Ovary (tissue), 9 donors: ENCODE measurements around the gene MSLN. TPM values are rescaled to one million over a fixed set of nuclear protein-coding genes. Genes with fewer than 3 reads are reported as not detected.

ENCODE experiments used
- DNase-seq, 5 donors: peaks; one replicate each; pipeline ENCODE4 v3.0.0-alpha.2; 2019 to 2020
- H3K27ac ChIP-seq, 2 donors: fragments of 200-600 bp; one replicate each; pipeline versions ENCODE4 v1.5.1 to v1.8.0; 2019 to 2022
- H3K27me3 ChIP-seq: fragments of 200-600 bp; one replicate; pipeline ENCODE4 v1.8.0; 2022
- H3K36me3 ChIP-seq: fragments of 200-600 bp; sonication (generic); one replicate; pipeline ENCODE4 v1.5.1; 2019
- H3K4me1 ChIP-seq: one replicate; pipeline ENCODE4 v1.8.1; 2013; ENCODE audit warnings: mild to moderate bottlenecking, moderate library complexity; ENCODE audit not compliant: insufficient read depth
- H3K4me3 ChIP-seq: fragments of 200-600 bp; sonication (generic); one replicate; pipeline ENCODE4 v1.5.1; 2017
- H3K9me3 ChIP-seq, 2 donors: fragments of 200-600 bp in 1 of 2; sonication (generic) in 1 of 2; one replicate each; pipeline versions ENCODE4 v1.5.1 to v1.8.1; 2013 to 2019; ENCODE audit warnings: mild to moderate bottlenecking in 1 of 2, moderate library complexity in 1 of 2
- CTCF ChIP-seq, 3 donors: fragments of 450-650 bp in 2 of 3; fragments of 200-600 bp in 1 of 3; IDR thresholded peaks; one replicate each; pipeline versions ENCODE4 v1.5.1 to v1.8.0; 2016 to 2022; ENCODE audit warnings: antibody characterized with exemption in 3 of 3, mild to moderate bottlenecking in 1 of 3
- EP300 ChIP-seq: sonication (generic); formaldehyde crosslinking; IDR thresholded peaks from one replicate; pipeline ENCODE4 v1.6.1; 2017; ENCODE audit warnings: antibody characterized with exemption
- POLR2A ChIP-seq: fragments of 450-650 bp; IDR thresholded peaks from one replicate; pipeline ENCODE4 v1.6.1; 2017; ENCODE audit warnings: antibody characterized with exemption, mild to moderate bottlenecking, moderate library complexity
- WGBS, 3 donors: extraction: QIAGEN DNeasy Blood & Tissue Kit in 1 of 3; methylation state at CpG; one replicate each; pipeline versions ENCODE4 v1.1.5 to v1.1.7; 2013 to 2017; 5-methylcytosine and 5-hydroxymethylcytosine counted together
- intact Hi-C, 4 donors: fragments of 100-400 bp; cut with DNase I; formaldehyde crosslinking; loops; one replicate each; pipeline versions ENCODE4 v1.11.0 to v1.15.1; 2022 to 2023
- polyA plus RNA-seq, 2 donors: library from polyadenylated mRNA; stranded (reverse); fragments of 200-250 nt in 1 of 2; fragments of 350-450 nt in 1 of 2; fragmentation: Illumina TruSeq in 1 of 2; extraction: RNeasy Lipid Tissue Mini Kit (QIAGEN cat#74804) in 1 of 2; gene quantifications; one replicate each; pipeline ENCODE4 v1.2.3, GENCODE V29; 2013 to 2014
- total RNA-seq, 7 donors: library from RNA; depleted of rRNA in 2 of 7; stranded (reverse); fragments of >200 nt in 2 of 7; fragmentation: NEBNext Ultra II Directional in 3 of 7; extraction: Animal tissue kit (Norgen Biotek cat#: 25700) in 3 of 7; gene quantifications; one replicate each; pipeline versions ENCODE4 v1.1.0 to v1.2.4, GENCODE V29; 2016 to 2023
- donor health status: DM: no; HTN: no; CAD: no; lungs with moderate emphysema.
- donor health status: DM: no; HTN: no; CAD: no.
- donor health status: Bipolar disorder and iron deficiency.
- donor health status: DM: yes; HTN: yes; CAD: no.
- donor health status: DM: no; HTN: no; CAD: no.
- donor health status: DM: yes; HTN: yes; CAD: no.

MSLN gene
- total and polyA plus RNA-seq, 9 donors = 0.40 to 314 (median 6.1) TPM

- intact Hi-C loops = no loop called here
- peaks cover 15% of the 10 kb centered on the region for H3K27me3 ChIP-seq
- DNase-seq = peak in 1 of 5 donors; percentile 41
Observed at GRCh38 chr16:728131-728889, 32.2 kb upstream of the MSLN start.

GRCh38 chr16:728890-729744, 31.4 kb upstream of the MSLN start:
- no peaks in the 10 kb centered on the region for H3K36me3 ChIP-seq
- H3K27ac ChIP-seq = no peak overlapping the region
- 43 to 63% (median 58%) methylated on average over 40 to 55 of the region's 55 CpGs for WGBS, 3 donors
- intact Hi-C loops = no loop called here
- TF ChIP-seq POLR2A = no peak
- TF ChIP-seq EP300 = no peak
- no peak for TF ChIP-seq CTCF (IDR thresholded peaks at IDR 0.05)
- H3K4me3 ChIP-seq = no peak overlapping the region
- no peak for DNase-seq
- H3K27me3 ChIP-seq = peaks cover 15% of the 10 kb centered on the region
- peaks cover 9% of the 10 kb centered on the region for H3K4me1 ChIP-seq
- H3K9me3 ChIP-seq = no peaks in the 10 kb centered on the region

More at GRCh38 chr16:728131-728889, 32.2 kb upstream of the MSLN start:
- H3K4me1 ChIP-seq = peaks cover 9% of the 10 kb centered on the region
- no peaks in the 10 kb centered on the region for H3K9me3 ChIP-seq
- peak overlapping the region; percentile 32 for H3K4me3 ChIP-seq
- no peak overlapping the region for H3K27ac ChIP-seq
- TF ChIP-seq CTCF (IDR thresholded peaks at IDR 0.05) = no peak
- TF ChIP-seq EP300 = no peak
- no peak for TF ChIP-seq POLR2A
- WGBS, 3 donors = 0 to 2% (median 1%) methylated on average over 36 to 80 of the region's 80 CpGs
- no peaks in the 10 kb centered on the region for H3K36me3 ChIP-seq

- Histone ChIP-seq H3K4me3 (no peak overlapping the region), H3K9me3 (no peaks in the 10 kb centered on the region), H3K27ac (no peak overlapping the region), H3K27me3 (peaks cover 15% of the 10 kb centered on the region), H3K36me3 (no peaks in the 10 kb centered on the region), H3K4me1 (peaks cover 9% of the 10 kb centered on the region)
- intact Hi-C loops = no loop called here
- no peak for DNase-seq
- WGBS, 3 donors = 79 to 86% (median 84%) methylated on average over 32 to 37 of the region's 37 CpGs
- TF ChIP-seq CTCF (IDR thresholded peaks at IDR 0.05) = no peak
- no peak for TF ChIP-seq POLR2A
- no peak for TF ChIP-seq EP300
Observed at GRCh38 chr16:729768-730665, 30.5 kb upstream of the MSLN start.
